ENCODE measurements around the gene MERTK. TPM values are rescaled to one million over a fixed set of nuclear protein-coding genes. Genes with fewer than 3 reads are reported as not detected.

Gene MERTK
- total and polyA plus RNA-seq, 2 of the 13 experiments (the other 11 are each of a cell fraction or from before 2014, with no cell fraction given) = 37.3 to 44.7 TPM

- TF ChIP-seq SRSF1 (optimal IDR thresholded peaks at IDR 0.05; ENCODE audit: low read depth, low read length) (no peak), ZNF619 (CRISPR knock-in tag; IDR thresholded peaks at IDR 0.05) (no peak), ARNTL (CRISPR knock-in tag; IDR thresholded peaks at IDR 0.05) (peak; percentile 33; the same call in 1 of the 2 replicates), MAF1 (CRISPR knock-in tag; IDR thresholded peaks at IDR 0.05; ENCODE audit: borderline replicate concordance) (no peak), THAP8 (CRISPR knock-in tag; IDR thresholded peaks at IDR 0.05; ENCODE audit: borderline replicate concordance) (no peak), NR1H2 (CRISPR knock-in tag; IDR thresholded peaks at IDR 0.05; ENCODE audit: borderline replicate concordance, low read depth) (no peak), FOXC1 (CRISPR knock-in tag; IDR thresholded peaks at IDR 0.05; ENCODE audit: borderline replicate concordance) (no peak), ZNF432 (CRISPR knock-in tag; IDR thresholded peaks at IDR 0.05; ENCODE audit: borderline replicate concordance) (no peak), IKZF1 (IDR thresholded peaks at IDR 0.05) (no peak), JARID2 (CRISPR knock-in tag; IDR thresholded peaks at IDR 0.05; ENCODE audit: insufficient replicate concordance) (no peak), ZNF136 (CRISPR knock-in tag; IDR thresholded peaks at IDR 0.05; ENCODE audit: low read depth) (no peak), ZNF547 (CRISPR knock-in tag; IDR thresholded peaks at IDR 0.05) (peak; percentile 48; the same call in 1 of the 2 replicates), ZFYVE20 (CRISPR knock-in tag; IDR thresholded peaks at IDR 0.05; ENCODE audit: borderline replicate concordance, low read depth) (no peak), ZNF44 (CRISPR knock-in tag; IDR thresholded peaks at IDR 0.05) (no peak), ZBTB34 (CRISPR knock-in tag; IDR thresholded peaks at IDR 0.05) (peak; percentile 52; the same call in 1 of the 2 replicates), ZFP36L2 (CRISPR knock-in tag; IDR thresholded peaks at IDR 0.05) (no peak), ZBTB39 (CRISPR knock-in tag; IDR thresholded peaks at IDR 0.05) (no peak), HOXA9 (CRISPR knock-in tag; IDR thresholded peaks at IDR 0.05; ENCODE audit: borderline replicate concordance) (no peak), FOSL2 (CRISPR knock-in tag; IDR thresholded peaks at IDR 0.05) (peak; percentile 98), ZNF788 (CRISPR knock-in tag; IDR thresholded peaks at IDR 0.05; ENCODE audit: borderline replicate concordance) (no peak), MAZ (IDR thresholded peaks at IDR 0.05; ENCODE audit: borderline replicate concordance, low read depth, low read length) (no peak), MAZ (CRISPR knock-in tag; IDR thresholded peaks at IDR 0.05; ENCODE audit: low read depth) (no peak), ZNF230 (CRISPR knock-in tag; IDR thresholded peaks at IDR 0.05) (no peak), ZNF710 (CRISPR knock-in tag; IDR thresholded peaks at IDR 0.05; ENCODE audit: borderline replicate concordance) (no peak), TEAD2 (CRISPR knock-in tag; IDR thresholded peaks at IDR 0.05) (no peak)
Measured at GRCh38 chr2:111975053-111975552, 76.7 kb downstream of the MERTK start (continued).
